HG03565 (cell line): Measurements from ENCODE around the gene KRT82.
"Not testable (repeated sequence)": the region's sequence is repeated elsewhere in the genome, so short reads cannot be mapped to it uniquely, and the experiment has no call there.

Experiments
- ATAC-seq: cut with Tn5 transposase; IDR thresholded peaks from one replicate; pipeline ENCODE4 v1.9.1; 2021; ENCODE audit warnings: mild to moderate bottlenecking, moderate library complexity; ENCODE audit not compliant: unreplicated experiment

Gene KRT82

DNA sequence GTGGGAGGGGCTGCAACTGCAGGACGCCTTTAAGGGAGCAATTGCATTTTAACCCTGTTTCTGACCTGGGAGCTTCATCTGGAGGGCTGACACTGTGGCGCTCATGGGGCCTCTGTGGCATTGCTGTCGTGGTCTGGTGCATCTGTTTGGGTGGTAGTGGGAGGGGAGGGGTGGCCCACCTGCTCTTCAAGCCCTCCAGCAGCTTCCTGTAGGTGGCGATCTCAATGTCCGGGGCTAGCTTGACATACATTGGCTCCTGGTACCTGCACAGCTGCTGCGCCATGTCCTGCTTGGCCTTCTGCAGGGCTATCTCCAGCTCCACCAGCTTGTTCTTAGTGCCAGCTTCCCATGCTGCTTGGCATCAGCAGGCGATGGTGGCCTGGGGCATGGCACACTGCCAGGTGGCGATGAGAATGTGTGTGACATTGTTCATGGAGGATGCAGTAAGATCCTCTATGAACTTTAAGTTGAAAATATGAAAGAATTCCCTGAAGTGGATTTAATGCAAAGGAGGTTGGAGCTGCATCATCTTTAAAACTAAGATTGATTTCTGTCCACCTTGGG is 7.7 kb upstream of the KRT82 start:
- no peak for ATAC-seq

DNA sequence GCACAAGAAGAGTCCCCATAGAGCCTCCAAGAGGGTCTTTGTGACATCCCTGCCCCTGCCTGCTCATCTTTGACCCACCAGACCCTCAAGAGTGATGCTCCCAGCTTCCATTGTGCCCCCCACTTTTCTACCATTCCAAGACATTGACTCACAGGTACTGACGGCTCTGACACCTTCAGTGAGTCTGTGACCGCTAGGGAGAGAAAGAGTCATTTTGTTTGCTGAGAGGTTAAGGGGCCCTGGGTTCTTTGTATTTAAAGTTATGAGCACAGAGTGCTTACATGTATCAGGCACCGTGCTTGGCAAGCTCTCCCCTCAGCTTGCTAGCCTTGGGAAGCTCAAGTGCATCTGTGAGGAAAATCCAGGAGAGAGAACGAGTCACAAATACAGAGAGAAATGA is 7.1 kb upstream of the KRT82 start:
- ATAC-seq, result no peak

DNA sequence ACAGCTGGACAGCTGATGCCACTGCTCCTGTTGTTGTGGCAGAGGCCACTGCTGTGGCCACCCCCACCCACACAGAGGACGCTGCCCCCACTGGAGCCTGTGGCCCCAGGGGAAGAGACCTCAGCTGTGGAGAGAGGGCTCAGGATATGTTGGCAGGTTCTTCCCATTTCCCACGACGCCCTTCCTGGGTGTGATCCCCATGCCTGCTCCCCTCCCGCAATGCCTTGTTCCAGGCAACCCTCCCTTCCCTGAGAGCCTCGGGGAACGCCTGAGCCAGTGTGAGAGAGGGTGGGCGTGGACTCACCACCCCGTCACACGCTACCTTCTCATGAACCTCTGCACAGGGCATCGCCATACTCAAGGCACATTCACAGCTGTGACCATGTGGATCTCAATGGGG is 5.7 kb upstream of the KRT82 start:
- no peak for ATAC-seq

DNA sequence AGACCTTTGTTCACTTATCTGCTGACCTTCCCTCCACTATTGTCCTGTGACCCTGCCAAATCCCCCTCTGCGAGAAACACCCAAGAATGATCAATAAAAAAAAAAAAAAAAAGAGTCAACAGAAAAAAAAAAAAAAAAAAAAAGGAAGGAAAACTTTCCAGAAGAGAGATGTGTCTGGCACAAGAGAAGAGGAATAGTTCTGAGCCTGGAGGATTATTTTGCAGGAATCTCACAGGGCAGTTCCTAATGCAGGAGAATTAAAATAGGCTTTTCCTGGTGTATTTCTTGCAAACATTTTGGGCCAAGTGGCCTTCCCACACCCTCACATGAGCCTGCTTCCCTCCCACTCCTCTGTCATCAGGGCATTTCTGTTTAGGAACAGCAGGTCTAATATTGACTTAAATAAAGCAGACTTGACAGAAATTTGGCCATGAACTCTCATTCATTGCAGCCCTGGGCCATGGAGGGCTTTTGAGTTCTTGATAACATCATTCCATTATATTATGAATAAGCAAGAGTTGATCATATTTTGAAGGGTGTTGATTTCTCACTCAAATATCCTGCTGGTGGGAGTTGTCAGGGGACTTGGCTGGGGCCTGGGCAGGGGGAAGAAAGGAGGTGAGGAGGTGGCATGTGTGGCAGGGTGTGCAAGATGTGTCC is 4.6 kb upstream of the KRT82 start:
- ATAC-seq, result not testable (repeated sequence)

DNA sequence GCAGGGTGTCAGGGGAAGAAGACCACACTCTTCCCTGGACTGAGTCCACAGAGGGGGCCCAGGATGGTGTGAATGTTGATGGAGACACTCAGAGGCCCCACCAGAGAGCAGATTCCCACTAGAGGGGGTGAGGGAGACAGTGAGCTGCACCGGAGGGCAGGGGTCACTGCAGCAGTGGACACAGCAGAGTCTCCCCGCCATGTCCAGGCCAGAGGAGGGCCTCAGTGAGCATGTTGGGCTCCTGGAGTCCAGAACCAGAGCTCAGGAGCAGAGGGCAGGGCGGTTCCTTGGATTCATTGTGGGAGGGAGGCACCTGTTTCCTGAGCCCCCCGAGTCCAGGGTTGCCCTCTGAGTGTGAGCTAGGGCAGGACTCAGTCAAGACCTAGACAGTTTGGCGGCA is 1.8 kb upstream of the KRT82 start:
- ATAC-seq, result no peak

DNA sequence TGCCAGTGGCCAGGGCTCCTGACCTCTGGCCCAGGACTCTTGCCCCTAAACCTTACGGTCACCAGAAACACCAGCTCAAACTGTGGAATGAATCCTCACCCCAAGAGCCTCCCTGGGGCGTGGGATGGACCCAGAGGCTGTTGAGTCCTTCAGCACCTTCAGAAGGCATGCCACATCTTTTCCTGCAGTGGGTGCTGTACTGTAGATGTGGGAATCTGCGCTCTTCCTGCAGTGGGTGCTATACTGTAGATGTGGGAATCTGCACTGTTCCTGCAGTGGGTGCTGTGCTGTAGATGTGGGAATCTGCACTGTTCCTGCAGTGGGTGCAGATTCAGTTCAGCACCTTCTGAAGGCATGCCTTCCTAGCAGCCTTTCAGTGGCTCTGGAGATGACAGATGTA is 1.2 kb downstream of the KRT82 start:
- no peak for ATAC-seq

DNA sequence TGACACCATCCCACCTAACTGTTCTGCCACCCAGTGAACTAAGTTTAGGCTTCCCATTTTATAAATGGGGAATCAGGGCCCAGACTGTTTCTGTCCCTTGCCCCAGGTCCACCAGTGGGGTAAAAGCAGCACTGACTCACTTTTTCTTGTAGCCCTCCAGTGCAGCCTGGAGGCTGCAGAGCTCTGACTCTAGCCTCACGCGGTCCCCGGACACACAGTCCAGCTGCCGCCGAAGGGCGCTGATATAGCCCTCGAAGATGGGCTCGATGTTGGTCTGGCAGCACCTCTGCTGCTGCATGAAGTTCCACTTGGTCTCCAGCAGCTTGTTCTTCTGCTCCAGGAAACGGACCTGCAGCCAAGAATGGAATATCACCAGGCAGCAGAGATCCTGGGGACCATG is 2.6 kb downstream of the KRT82 start:
- ATAC-seq, result no peak

DNA sequence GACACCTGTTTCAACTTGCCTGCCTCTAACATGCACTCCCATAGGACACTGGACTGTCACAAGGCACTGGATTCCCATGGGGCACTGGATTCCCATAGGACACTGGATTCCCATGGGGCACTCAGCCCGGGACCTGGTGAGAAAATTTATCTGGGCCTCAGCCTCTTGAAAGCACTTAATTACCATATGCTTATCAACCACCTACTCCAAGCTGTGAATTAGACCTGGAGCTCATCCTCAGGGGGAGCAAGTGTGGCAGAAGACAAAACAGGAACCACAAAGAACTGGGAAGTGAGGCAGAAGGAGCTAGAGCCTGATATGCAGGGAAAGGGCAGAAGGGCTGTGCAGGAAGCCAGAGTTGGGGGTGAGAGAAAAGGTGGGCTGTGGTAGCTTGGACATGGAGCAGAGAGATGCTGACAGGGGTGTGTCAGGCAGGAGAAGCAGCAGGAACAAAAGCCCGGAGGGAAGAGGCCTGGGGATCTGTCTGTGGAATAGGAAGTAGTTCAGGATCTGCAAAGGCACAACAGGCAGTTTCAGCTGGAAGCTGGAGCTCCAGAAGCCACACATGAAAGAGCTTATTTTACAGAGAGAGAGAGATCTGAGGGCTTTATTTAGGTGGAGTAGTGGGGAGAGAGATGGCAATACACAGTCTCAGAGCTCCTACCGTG is 3.1 kb downstream of the KRT82 start:
- no peak for ATAC-seq

DNA sequence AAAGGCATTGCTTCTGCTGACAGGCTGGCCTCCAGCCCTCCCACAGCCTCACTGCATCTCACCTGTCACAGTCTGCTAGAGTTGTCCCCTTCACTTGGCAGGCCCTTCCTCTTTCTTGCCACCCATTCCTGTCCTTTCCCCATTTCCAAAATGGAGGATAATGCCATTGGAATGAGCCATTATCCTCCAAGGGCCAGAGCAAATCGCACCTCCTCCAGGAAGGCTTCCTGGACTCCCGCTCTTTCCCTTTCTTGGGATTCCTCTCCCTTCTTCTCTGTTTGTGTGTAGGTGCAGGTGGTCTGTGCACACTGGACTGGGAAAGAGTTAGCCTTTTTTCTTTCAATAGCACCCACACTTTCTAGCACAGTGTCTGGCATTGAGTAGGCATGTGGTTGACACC is 3.8 kb downstream of the KRT82 start:
- no peak for ATAC-seq

DNA sequence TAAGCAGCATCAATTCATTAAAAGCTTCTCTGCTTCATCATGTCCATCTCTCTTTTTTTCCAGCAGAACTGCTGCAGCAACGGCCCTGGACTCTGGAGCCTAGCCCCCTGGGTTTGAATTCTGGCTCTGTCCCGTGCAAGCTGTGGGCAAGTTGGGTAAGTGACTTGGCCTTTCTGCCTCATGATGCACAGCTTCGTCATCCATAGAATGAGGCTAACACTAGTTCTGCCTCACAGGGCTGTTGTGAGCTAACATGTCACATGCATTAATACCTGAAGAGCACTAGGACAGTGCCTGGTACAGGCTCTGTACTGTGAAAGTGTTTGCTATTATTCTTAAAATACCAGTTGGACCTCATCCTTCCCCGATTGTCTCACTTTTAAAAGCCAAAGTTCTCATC is 4.2 kb downstream of the KRT82 start:
- no peak for ATAC-seq

DNA sequence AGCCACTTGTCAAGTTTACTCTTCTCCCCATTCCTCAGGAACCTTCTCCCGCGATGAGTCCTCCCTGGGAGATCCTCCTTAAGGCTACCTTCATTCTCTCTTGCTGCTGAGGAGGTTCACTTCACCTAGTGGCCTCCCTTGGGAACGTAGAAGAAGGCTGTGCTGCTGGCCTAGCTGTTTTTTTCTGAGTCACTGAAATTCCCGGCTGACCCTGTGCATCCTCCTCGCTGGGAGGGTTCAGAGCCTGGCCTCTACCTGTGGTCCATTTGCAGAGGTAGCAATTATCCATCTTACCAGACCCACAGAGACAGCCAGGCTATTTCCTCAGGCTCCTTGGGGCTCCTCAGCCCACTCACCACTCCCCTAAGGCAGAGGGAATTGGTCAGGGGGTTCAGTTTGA is 4.6 kb downstream of the KRT82 start:
- no peak for ATAC-seq

DNA sequence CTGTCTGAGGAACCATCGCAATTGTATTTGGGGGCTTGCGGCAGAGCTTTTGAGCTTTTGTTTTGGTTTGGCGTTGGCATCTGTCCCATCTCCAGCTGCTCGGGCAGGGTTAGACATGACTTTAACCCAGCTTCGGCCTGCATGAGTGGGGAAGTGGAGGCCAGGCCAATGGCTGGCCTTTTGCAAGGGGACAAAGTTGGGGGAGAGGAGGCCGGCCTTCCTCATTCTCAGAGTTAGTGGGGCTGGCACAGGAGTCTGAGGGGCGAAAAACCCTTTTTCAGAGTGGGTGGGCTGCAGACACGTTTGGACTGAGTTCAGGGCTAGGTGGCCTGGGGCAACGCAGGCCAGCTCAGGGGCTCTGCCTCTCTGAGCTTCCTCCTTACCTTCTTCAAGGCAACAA is 5.2 kb downstream of the KRT82 start:
- ATAC-seq, result no peak

DNA sequence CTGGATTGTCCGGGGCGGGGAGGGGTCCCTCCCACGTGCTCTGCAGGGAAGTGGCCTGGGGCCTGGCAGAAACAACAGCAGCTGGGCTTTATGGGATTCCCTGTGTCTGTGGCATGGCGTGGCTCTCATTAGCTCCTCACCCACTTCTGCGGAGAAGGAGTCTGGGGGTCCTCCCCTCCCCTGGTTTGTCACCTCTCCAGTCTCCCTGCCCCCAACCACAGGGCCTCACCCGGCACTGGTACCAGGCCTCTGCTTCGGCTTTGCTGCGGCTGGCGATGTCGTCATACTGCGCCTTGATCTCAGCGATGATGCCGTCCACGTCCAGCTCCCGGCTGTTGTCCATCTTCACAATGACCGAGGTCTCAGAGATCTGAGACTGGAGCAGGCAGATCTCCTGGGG is 6.4 kb downstream of the KRT82 start:
- ATAC-seq, result no peak

DNA sequence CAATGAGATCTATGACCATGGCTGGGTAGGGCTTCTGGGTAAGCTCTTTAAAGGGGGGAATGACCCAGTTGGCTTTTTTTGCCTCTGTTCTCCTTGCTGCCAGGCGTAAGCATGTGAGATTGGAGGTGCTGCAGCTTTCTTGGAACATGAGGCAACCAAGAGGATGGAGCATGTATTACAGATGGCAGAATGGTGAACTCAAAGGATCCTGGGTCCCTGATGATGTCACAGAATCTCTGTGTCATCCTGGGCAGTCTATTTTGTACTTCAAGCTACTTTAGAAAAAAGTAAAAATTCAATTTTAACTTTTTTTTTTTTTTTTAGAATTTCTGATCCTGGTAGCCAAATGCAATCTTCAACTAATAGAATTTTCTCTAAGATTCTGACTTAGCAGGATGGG is 8.0 kb downstream of the KRT82 start:
- ATAC-seq, result no peak

DNA sequence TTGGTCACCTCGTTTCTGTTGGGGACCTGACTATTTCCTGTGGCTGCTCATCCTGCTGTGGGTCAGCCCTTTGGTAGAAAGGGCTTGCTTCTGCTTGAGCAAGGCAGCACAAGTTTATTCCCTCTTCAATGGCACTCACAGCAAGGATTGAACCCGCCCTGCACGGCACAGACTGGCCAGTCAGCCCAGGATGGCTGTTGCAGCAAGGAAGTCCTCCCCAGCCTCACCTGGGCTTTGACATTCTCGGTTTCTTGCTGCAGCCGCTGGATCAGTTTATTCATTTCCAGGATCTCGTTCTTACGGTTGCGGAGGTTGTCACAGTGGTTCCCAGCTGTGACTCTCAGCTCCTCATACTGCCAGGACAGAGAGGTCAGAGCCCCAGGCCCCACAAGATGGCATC is 9.5 kb downstream of the KRT82 start:
- ATAC-seq, result no peak

DNA sequence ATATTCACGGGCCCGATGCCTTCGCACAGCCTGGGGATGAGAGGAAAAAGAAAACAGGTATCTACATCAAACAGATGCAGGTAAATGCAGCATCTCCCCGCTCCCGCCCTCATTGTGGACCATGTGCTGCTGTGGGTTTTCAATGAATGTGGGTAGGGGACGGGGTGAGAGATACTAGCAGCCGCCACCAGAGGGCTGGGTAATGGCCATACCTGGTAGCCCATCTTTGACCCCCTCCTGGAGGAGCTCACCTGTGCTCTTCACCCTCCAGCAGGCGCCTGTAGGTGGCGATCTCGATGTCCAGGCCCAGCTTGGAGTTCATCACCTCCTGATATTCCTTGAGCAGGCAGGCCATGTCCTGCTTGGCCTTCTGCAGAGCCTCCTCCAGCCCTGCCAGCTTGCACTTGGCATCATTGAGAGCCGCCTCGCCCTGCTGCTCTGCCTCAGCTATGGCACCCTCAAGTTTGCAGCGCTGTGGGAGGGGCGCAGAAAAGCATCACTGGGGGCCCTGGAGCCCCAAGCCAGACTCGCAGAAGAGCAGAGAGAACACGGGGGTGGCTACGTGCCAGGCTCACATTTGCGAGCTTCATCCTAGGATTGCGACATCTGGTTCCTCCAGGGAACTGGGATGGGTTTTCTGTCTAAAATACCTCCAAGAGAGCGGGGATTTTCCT is 10.2 kb downstream of the KRT82 start:
- no peak for ATAC-seq

DNA sequence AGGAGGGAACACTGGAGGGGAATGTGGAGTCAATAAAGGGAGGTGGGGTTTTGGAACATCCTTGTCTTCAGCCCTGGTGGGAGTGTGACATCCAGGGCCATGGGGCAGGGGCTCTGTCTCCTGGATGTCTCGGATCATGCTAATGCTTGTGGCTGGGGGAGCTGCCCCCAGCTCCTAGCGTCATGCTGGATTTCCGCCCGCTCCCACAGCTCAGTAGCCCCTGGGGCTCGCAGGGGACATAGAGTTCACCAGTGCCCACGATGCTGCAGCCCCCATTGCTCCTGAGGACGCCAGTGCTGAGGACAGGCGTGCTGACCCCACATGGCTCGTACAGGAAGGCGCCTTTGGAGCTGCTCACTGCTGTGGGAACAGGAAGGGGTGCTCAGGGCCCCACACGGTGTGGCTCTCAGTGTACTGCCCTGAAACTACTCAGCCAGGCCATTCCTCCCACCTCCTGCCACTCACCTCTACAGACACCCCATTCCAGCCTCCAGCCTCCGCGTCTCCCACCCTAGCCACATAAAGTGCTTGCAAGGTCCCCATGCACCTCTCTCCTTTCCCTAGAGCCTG is 11.2 kb downstream of the KRT82 start:
- ATAC-seq, result no peak

DNA sequence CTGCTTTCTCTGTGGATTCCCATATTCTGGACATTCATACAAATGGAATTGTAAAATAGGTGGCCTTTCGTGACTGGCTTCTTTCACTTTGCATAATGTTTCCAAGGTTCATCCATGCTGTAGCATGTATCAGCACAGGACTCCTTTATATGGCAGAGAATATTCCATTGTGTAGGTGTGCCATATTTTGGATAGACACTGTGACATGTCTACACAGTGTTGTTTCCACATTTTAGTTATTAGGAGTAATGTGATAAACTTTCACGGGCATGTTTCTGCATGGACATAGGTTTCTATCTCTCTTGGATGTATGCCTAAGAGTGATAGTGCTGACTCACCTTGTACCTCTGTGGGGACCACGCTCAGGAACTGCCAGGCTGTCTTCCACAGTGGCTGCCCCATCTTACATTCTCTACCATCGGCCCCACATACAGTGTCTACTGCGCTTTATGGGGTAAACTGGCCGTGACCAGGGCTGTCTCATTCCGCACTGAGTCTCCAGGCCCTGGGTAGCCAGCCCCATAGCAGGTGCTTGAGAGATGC is 13.6 kb downstream of the KRT82 start:
- no peak for ATAC-seq

DNA sequence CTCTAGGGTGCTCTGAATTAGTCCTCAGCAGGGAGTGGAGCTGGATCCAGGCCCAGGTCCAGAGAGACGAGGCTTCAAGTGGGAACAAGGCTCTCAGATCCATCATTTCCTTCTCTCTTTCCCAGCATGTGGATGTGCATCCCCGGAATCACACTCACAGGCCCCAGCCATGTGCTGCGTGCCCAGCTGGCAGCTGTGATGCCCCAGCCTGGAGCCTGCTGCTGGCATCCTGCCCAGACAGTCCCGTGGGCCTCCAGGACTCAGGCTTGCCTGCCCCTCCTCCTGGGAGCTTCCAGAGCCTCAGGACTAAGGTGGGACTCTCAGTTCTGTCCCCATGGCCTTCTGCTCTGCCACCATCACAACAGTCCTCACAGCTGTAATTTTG is 14.5 kb downstream of the KRT82 start:
- no peak for ATAC-seq

DNA sequence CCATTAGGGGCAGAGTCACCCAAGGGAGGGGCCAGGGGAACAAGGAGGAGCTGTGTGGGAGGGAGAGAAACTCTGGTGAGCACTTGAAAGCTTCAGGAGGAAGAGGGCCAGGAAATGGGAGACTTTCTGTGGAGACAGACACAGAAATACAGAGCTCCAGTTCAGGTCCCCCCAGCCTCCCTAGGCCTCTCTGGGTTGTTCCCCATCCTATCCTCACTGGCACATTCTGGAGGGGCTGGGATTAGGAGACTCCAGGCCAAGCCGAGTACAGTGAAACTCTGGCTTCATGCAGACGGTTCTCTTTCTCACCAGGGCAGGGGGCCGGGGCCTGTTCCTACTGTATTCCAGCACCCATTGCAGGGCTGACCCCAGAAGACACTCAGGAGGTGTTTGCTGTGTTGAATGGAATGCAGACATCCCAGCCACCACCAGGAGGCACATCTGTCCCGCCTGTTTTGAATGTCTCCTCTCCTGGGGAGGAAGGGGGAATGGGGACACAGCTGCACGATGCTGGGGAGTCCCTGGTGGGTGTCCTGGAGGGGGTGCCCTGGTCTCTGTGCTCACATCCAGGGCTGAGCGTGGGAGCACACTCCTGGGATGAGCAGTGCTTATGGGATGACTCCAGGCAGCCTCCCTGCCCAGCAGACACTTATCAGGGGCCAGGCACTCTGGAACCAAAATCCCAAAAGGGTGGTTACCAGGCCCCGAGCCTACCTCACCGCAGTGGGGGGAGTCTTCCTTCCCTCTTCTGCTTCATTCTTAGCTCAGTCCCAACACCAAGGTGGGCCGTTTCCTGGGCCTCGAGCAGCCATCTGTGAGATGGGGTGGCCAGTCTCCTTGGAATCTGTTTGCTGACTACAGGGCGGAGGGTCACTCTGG is 15.2 kb downstream of the KRT82 start:
- no peak for ATAC-seq
